Measurements from ENCODE around the gene HTD2.
"Not testable (repeated sequence)": the region's sequence is repeated elsewhere in the genome, so short reads cannot be mapped to it uniquely, and the experiment has no call there.

DNA sequence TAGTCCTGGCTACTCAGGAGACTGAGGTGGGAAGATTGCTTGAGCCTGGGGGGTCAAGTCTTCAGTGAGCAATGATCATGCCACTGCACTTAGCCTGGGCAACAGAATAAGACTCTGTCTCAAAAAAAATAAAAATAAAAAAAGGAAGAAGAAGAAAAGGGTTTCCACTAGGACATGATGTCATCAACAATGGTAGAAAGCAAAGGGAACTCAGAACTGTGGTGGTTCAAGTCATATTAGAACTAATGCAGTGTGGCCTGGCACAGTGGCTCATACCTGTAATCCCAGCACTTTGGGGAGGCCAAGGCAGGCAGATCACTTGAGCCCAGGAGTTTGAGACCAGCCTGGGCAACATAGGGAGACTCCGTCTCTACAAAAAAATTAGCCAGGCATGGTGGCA is 38.8 kb upstream of the HTD2 start:
- TF ChIP-seq EZH2 (IDR thresholded peaks at IDR 0.05; ENCODE audit: insufficient read depth, poor library complexity, severe bottlenecking); EZH2phosphoT487 (IDR thresholded peaks at IDR 0.05; ENCODE audit: insufficient read depth, low read depth): not testable (repeated sequence)
